Mucosa of rectum (tissue), 2 donors: ENCODE data around the gene LHX6.
A peak's percentile ranks its signal among the peaks of the same experiment; 100 is the strongest.

ENCODE experiments used
- H3K27ac ChIP-seq, 2 donors: one replicate each; pipeline ENCODE4 v1.7.0; 2013; ENCODE audit warnings: inconsistent platforms in 2 of 2, low read depth in 2 of 2, low read length in 2 of 2
- H3K27me3 ChIP-seq, 2 donors: one replicate each; pipeline ENCODE4 v1.7.0; 2013; ENCODE audit warnings: low read length in 2 of 2; ENCODE audit not compliant: control insufficient read depth in 2 of 2, insufficient read depth in 2 of 2
- H3K36me3 ChIP-seq, 2 donors: one replicate each; pipeline ENCODE4 v1.7.0; 2013; ENCODE audit warnings: low read length in 2 of 2; ENCODE audit not compliant: control insufficient read depth in 2 of 2, insufficient read depth in 2 of 2
- H3K4me1 ChIP-seq, 2 donors: one replicate each; pipeline ENCODE4 v1.7.0; 2013; ENCODE audit warnings: low read length in 2 of 2, mild to moderate bottlenecking in 1 of 2; ENCODE audit not compliant: control insufficient read depth in 2 of 2, insufficient read depth in 2 of 2
- H3K4me3 ChIP-seq, 2 donors: one replicate each; pipeline ENCODE4 v1.7.0; 2013; ENCODE audit warnings: low read length in 2 of 2
- H3K9ac ChIP-seq, 2 donors: one replicate each; pipeline ENCODE4 v1.7.0; 2013; ENCODE audit warnings: low read length in 2 of 2, low read depth in 1 of 2, mild to moderate bottlenecking in 1 of 2
- H3K9me3 ChIP-seq, 2 donors: one replicate each; pipeline ENCODE4 v1.7.0; 2013; ENCODE audit warnings: low read length in 2 of 2; ENCODE audit not compliant: control insufficient read depth in 2 of 2
- donor health status: healthy.
- donor health status: Normal muscosa, but diverticular disease.

The LHX6 gene

GRCh38 chr9:122236681-122237080 is 7.9 kb upstream of the LHX6 start:
- H3K9ac ChIP-seq: no peak overlapping the region
- no peaks in the 10 kb centered on the region for H3K9me3 ChIP-seq
- no peak overlapping the region for H3K4me3 ChIP-seq
- peaks cover 13 to 15% of the 10 kb centered on the region in 2 donors for H3K36me3 ChIP-seq
- no peaks in the 10 kb centered on the region for H3K4me1 ChIP-seq
- peaks cover 0 to 4% of the 10 kb centered on the region in 2 donors for H3K27me3 ChIP-seq
- no peak overlapping the region for H3K27ac ChIP-seq

GRCh38 chr9:122234022-122234748 is 5.4 kb upstream of the LHX6 start:
- no peak overlapping the region for H3K4me3 ChIP-seq
- no peaks in the 10 kb centered on the region for H3K9me3 ChIP-seq
- no peaks in the 10 kb centered on the region for H3K36me3 ChIP-seq
- H3K9ac ChIP-seq: no peak overlapping the region
- H3K27me3 ChIP-seq: peaks cover 23 to 29% of the 10 kb centered on the region in 2 donors
- no peak overlapping the region for H3K27ac ChIP-seq
- H3K4me1 ChIP-seq: no peaks in the 10 kb centered on the region

- H3K27me3 ChIP-seq: peaks cover 26 to 39% of the 10 kb centered on the region in 2 donors
- H3K36me3 ChIP-seq: no peaks in the 10 kb centered on the region
- no peak overlapping the region for H3K4me3 ChIP-seq
- no peak overlapping the region for H3K9ac ChIP-seq
- H3K27ac ChIP-seq: no peak overlapping the region
- peaks cover 0 to 2% of the 10 kb centered on the region in 2 donors for H3K4me1 ChIP-seq
- no peaks in the 10 kb centered on the region for H3K9me3 ChIP-seq
These were observed 4.1 kb upstream of the LHX6 start for GRCh38 chr9:122232796-122233306.

- peaks cover 0 to 2% of the 10 kb centered on the region in 2 donors for H3K4me1 ChIP-seq
- no peak overlapping the region for H3K4me3 ChIP-seq
- H3K36me3 ChIP-seq: no peaks in the 10 kb centered on the region
- no peak overlapping the region for H3K9ac ChIP-seq
- peaks cover 54 to 67% of the 10 kb centered on the region in 2 donors for H3K27me3 ChIP-seq
- H3K9me3 ChIP-seq: no peaks in the 10 kb centered on the region
- no peak overlapping the region for H3K27ac ChIP-seq
These were observed 704 bp upstream of the LHX6 start for GRCh38 chr9:122229485-122229837.

GRCh38 chr9:122228191-122228567 is 578 bp downstream of the LHX6 start:
- Histone ChIP-seq H3K36me3 (no peaks in the 10 kb centered on the region), H3K4me1 (peaks cover 0 to 2% of the 10 kb centered on the region in 2 donors), H3K9ac (no peak overlapping the region), H3K27me3 (peaks cover 65 to 71% of the 10 kb centered on the region in 2 donors), H3K27ac (no peak overlapping the region), H3K9me3 (no peaks in the 10 kb centered on the region), H3K4me3 (peak overlapping the region; percentile 31 to 43)

GRCh38 chr9:122227575-122227900 is 1.2 kb downstream of the LHX6 start:
- H3K27ac ChIP-seq: no peak overlapping the region
- H3K9me3 ChIP-seq: no peaks in the 10 kb centered on the region
- H3K27me3 ChIP-seq: peaks cover 67 to 71% of the 10 kb centered on the region in 2 donors
- no peak overlapping the region for H3K9ac ChIP-seq
- H3K4me1 ChIP-seq: peaks cover 0 to 2% of the 10 kb centered on the region in 2 donors
- H3K36me3 ChIP-seq: no peaks in the 10 kb centered on the region
- H3K4me3 ChIP-seq: no peak overlapping the region

GRCh38 chr9:122226758-122227574 is 1.8 kb downstream of the LHX6 start:
- Histone ChIP-seq H3K27ac (no peak overlapping the region), H3K27me3 (peaks cover 72 to 76% of the 10 kb centered on the region in 2 donors), H3K9ac (no peak overlapping the region), H3K4me1 (peaks cover 0 to 2% of the 10 kb centered on the region in 2 donors), H3K36me3 (no peaks in the 10 kb centered on the region), H3K9me3 (no peaks in the 10 kb centered on the region), H3K4me3 (no peak overlapping the region)

- H3K36me3 ChIP-seq: no peaks in the 10 kb centered on the region
- H3K9ac ChIP-seq: no peak overlapping the region
- peaks cover 76% of the 10 kb centered on the region in 2 donors for H3K27me3 ChIP-seq
- H3K4me3 ChIP-seq: peak overlapping the region in 1 of 2 donors; percentile 20
- no peaks in the 10 kb centered on the region for H3K9me3 ChIP-seq
- H3K27ac ChIP-seq: no peak overlapping the region
- peaks cover 0 to 2% of the 10 kb centered on the region in 2 donors for H3K4me1 ChIP-seq
These were observed 2.5 kb downstream of the LHX6 start for GRCh38 chr9:122226142-122226757.

GRCh38 chr9:122225312-122226141 is 3.2 kb downstream of the LHX6 start:
- Histone ChIP-seq H3K4me1 (peaks cover 0 to 2% of the 10 kb centered on the region in 2 donors), H3K27ac (no peak overlapping the region), H3K9me3 (no peaks in the 10 kb centered on the region), H3K4me3 (peak overlapping the region in 1 of 2 donors; percentile 20), H3K36me3 (no peaks in the 10 kb centered on the region), H3K27me3 (peaks cover 74 to 76% of the 10 kb centered on the region in 2 donors), H3K9ac (no peak overlapping the region)
